ENCODE data around the gene SLC18B1. TPM values are rescaled to one million over a fixed set of nuclear protein-coding genes. Genes with fewer than 3 reads are reported as not detected.
"Not testable (repeated sequence)": the region's sequence is repeated elsewhere in the genome, so short reads cannot be mapped to it uniquely, and the experiment has no call there.

The SLC18B1 gene
- total RNA-seq, 1 donor from 2014 or later: 2.7 TPM

- H3K9me3 ChIP-seq (replicated peaks): no peaks in the 10 kb centered on the region
- intact Hi-C loops (cut with micrococcal nuclease): no loop called here
Observed at GRCh38 chr6:132785936-132786335, 12.5 kb downstream of the SLC18B1 start.

GRCh38 chr6:132780770-132781371, 17.6 kb downstream of the SLC18B1 start:
- H3K4me1 ChIP-seq: no peaks in the 10 kb centered on the region
- no peaks in the 10 kb centered on the region for H3K27me3 ChIP-seq (ENCODE audit: low read depth)
- no peaks in the 10 kb centered on the region for H3K9me3 ChIP-seq (replicated peaks)
- no peak overlapping the region for H3K4me3 ChIP-seq
- intact Hi-C loops (cut with micrococcal nuclease): no loop called here
- TF ChIP-seq CTCF (IDR thresholded peaks at IDR 0.05; ENCODE audit: borderline replicate concordance): peak; percentile 24
- H3K27ac ChIP-seq (replicated peaks): no peak overlapping the region
- no peak for DNase-seq
- peaks cover 48% of the 10 kb centered on the region for H3K36me3 ChIP-seq

More at GRCh38 chr6:132785936-132786335, 12.5 kb downstream of the SLC18B1 start:
- Histone ChIP-seq H3K36me3 (peaks cover 38% of the 10 kb centered on the region), H3K27ac (replicated peaks) (no peak overlapping the region), H3K4me1 (no peaks in the 10 kb centered on the region), H3K27me3 (ENCODE audit: low read depth) (no peaks in the 10 kb centered on the region), H3K4me3 (no peak overlapping the region)
- no peak for DNase-seq
- no peak for TF ChIP-seq CTCF (IDR thresholded peaks at IDR 0.05; ENCODE audit: borderline replicate concordance)

GRCh38 chr6:132777881-132778280, 20.6 kb downstream of the SLC18B1 start:
- H3K4me1 ChIP-seq; H3K27ac ChIP-seq (replicated peaks); intact Hi-C loops (cut with micrococcal nuclease); DNase-seq; H3K4me3 ChIP-seq; H3K27me3 ChIP-seq (ENCODE audit: low read depth); H3K9me3 ChIP-seq (replicated peaks): not testable (repeated sequence)
- H3K36me3 ChIP-seq: peaks cover 46% of the 10 kb centered on the region

GRCh38 chr6:132768051-132768517, 30.4 kb downstream of the SLC18B1 start:
- H3K4me3 ChIP-seq: no peak overlapping the region
- peaks cover 28% of the 10 kb centered on the region for H3K36me3 ChIP-seq
- no peaks in the 10 kb centered on the region for H3K27me3 ChIP-seq (ENCODE audit: low read depth)
- no peaks in the 10 kb centered on the region for H3K9me3 ChIP-seq (replicated peaks)
- intact Hi-C loops (cut with micrococcal nuclease): loop anchor here (5.0 kb wide), 1 partner anchor 101 kb away; no protein-coding TSS in a partner anchor
- peak; percentile 55 for TF ChIP-seq CTCF (IDR thresholded peaks at IDR 0.05; ENCODE audit: borderline replicate concordance)
- peaks cover 6% of the 10 kb centered on the region for H3K4me1 ChIP-seq
- no peak overlapping the region for H3K27ac ChIP-seq (replicated peaks)
- DNase-seq: peak; percentile 16

- TF ChIP-seq CTCF (IDR thresholded peaks at IDR 0.05; ENCODE audit: borderline replicate concordance): no peak
- Histone ChIP-seq H3K4me3 (no peak overlapping the region), H3K27me3 (ENCODE audit: low read depth) (no peaks in the 10 kb centered on the region), H3K36me3 (peaks cover 8% of the 10 kb centered on the region), H3K27ac (replicated peaks) (no peak overlapping the region), H3K9me3 (replicated peaks) (no peaks in the 10 kb centered on the region), H3K4me1 (peaks cover 11% of the 10 kb centered on the region)
- DNase-seq: no peak
- intact Hi-C loops (cut with micrococcal nuclease): loop anchor here (5.0 kb wide), 1 partner anchor 98 kb away; no protein-coding TSS in a partner anchor
Observed at GRCh38 chr6:132765560-132765959, 32.9 kb downstream of the SLC18B1 start.

- H3K27me3 ChIP-seq (ENCODE audit: low read depth): no peaks in the 10 kb centered on the region
- TF ChIP-seq CTCF (IDR thresholded peaks at IDR 0.05; ENCODE audit: borderline replicate concordance): no peak
- H3K4me1 ChIP-seq: peaks cover 11% of the 10 kb centered on the region
- H3K4me3 ChIP-seq: no peak overlapping the region
- H3K36me3 ChIP-seq: no peaks in the 10 kb centered on the region
- H3K9me3 ChIP-seq (replicated peaks): no peaks in the 10 kb centered on the region
- no peak overlapping the region for H3K27ac ChIP-seq (replicated peaks)
- DNase-seq: peak; percentile 38
- intact Hi-C loops (cut with micrococcal nuclease): no loop called here
Observed at GRCh38 chr6:132764370-132764769, 34.1 kb downstream of the SLC18B1 start.

Measured in left ventricle myocardium inferior (tissue), 1 donor.